K562 (cell line): Measurements from ENCODE around the gene GPX7. TPM values are rescaled to one million over a fixed set of nuclear protein-coding genes. Genes with fewer than 3 reads are reported as not detected.

ENCODE experiments used
- CBX1 ChIP-seq: sonication (generic); IDR thresholded peaks from 2 replicates; pipeline ENCODE4 v1.6.1; 2016; ENCODE audit warnings: antibody characterized with exemption, low read depth, mild to moderate bottlenecking
- FOXM1 ChIP-seq, 2 experiments: fragments of 450-650 bp in 1 of 2; sonication (generic) in 1 of 2; formaldehyde crosslinking in 1 of 2; IDR thresholded peaks; 2 replicates each; pipeline versions ENCODE4 v1.6.1 to v1.9.0; 2017 to 2022; ENCODE audit warnings: low read depth in 2 of 2, mild to moderate bottlenecking in 2 of 2, missing genetic modification reagents in 1 of 2, moderate library complexity in 1 of 2
- GABPB2 ChIP-seq: fragments of 250-450 bp; sonication (Bioruptor Pico); conservative IDR thresholded peaks from 2 replicates; pipeline ENCODE4 v1.5.1; 2021; ENCODE audit warnings: mild to moderate bottlenecking
- GATA2 ChIP-seq: sonication (generic); formaldehyde crosslinking; IDR thresholded peaks from 2 replicates; pipeline ENCODE4 v1.4.0; 2020; ENCODE audit warnings: mild to moderate bottlenecking, missing genetic modification reagents
- HDAC2 ChIP-seq: fragments of 450-650 bp; IDR thresholded peaks from 2 replicates; pipeline ENCODE4 v1.6.1; 2016; ENCODE audit warnings: mild to moderate bottlenecking
- KAT8 ChIP-seq: fragments of 450-650 bp; IDR thresholded peaks from 2 replicates; pipeline ENCODE4 v1.6.1; 2016; ENCODE audit warnings: low read depth, mild to moderate bottlenecking
- KDM4B ChIP-seq, 2 experiments: fragments of 450-650 bp in 1 of 2; sonication (generic) in 1 of 2; IDR thresholded peaks; 2 replicates each; pipeline ENCODE4 v1.6.1; 2016 to 2017; ENCODE audit warnings: borderline replicate concordance in 2 of 2, antibody characterized with exemption in 1 of 2, low read depth in 1 of 2, mild to moderate bottlenecking in 1 of 2
- KLF16 ChIP-seq: IDR thresholded peaks from 2 replicates; pipeline ENCODE4 v1.6.1; 2016; ENCODE audit warnings: antibody characterized with exemption
- KLF6 ChIP-seq: fragments of 250-450 bp; sonication (Bioruptor Pico); IDR thresholded peaks from 2 replicates; pipeline ENCODE4 v1.4.0; 2020; ENCODE audit warnings: mild to moderate bottlenecking, moderate library complexity, borderline replicate concordance
- MTA3 ChIP-seq: fragments of 450-650 bp; formaldehyde crosslinking; IDR thresholded peaks from 2 replicates; pipeline ENCODE4 v1.6.1; 2017; ENCODE audit warnings: mild to moderate bottlenecking, borderline replicate concordance
- MXD1 ChIP-seq: fragments of 250-450 bp; sonication (Bioruptor Pico); IDR thresholded peaks from 2 replicates; pipeline ENCODE4 v1.8.0; 2021; ENCODE audit warnings: borderline replicate concordance, mild to moderate bottlenecking, moderate library complexity; ENCODE audit not compliant: poor library complexity, severe bottlenecking
- RAD51 ChIP-seq: fragments of 450-650 bp; IDR thresholded peaks from 2 replicates; pipeline ENCODE4 v1.7.1; 2016; ENCODE audit warnings: low read depth, mild to moderate bottlenecking, borderline replicate concordance
- RBM15 ChIP-seq: fragments of 200-400 bp; formaldehyde crosslinking; IDR thresholded peaks from 2 replicates; pipeline ENCODE4 v1.6.1; 2018; ENCODE audit warnings: mild to moderate bottlenecking, low read length, moderate library complexity; ENCODE audit not compliant: insufficient read depth
- RFX7 ChIP-seq: fragments of 250-450 bp; sonication (Bioruptor Pico); IDR thresholded peaks from 2 replicates; pipeline ENCODE4 v1.5.1; 2021; ENCODE audit warnings: mild to moderate bottlenecking
- RNF2 ChIP-seq: sonication (generic); IDR thresholded peaks from 2 replicates; pipeline ENCODE4 v1.6.1; 2016
- SFPQ ChIP-seq: fragments of 200-400 bp; formaldehyde crosslinking; IDR thresholded peaks from 2 replicates; pipeline ENCODE4 v1.6.1; 2017; ENCODE audit warnings: mild to moderate bottlenecking, low read depth, low read length, moderate library complexity
- SNRNP70 ChIP-seq: fragments of 200-400 bp; formaldehyde crosslinking; optimal IDR thresholded peaks from 2 replicates; pipeline ENCODE3; 2017; ENCODE audit warnings: low read depth, low read length
- ZNF197 ChIP-seq: fragments of 200-800 bp; sonication (Bioruptor generic); IDR thresholded peaks from 2 replicates; pipeline ENCODE4 v1.6.1; 2016; ENCODE audit warnings: low read depth, missing genetic modification characterization, missing compliant biosample characterization
- ZNF253 ChIP-seq: fragments of 250-450 bp; sonication (Bioruptor Pico); conservative IDR thresholded peaks from 2 replicates; pipeline ENCODE4 v1.6.1; 2021; ENCODE audit warnings: mild to moderate bottlenecking
- ZNF699 ChIP-seq: fragments of 250-450 bp; sonication (Bioruptor Pico); IDR thresholded peaks from 2 replicates; pipeline ENCODE4 v1.8.0; 2021; ENCODE audit warnings: mild to moderate bottlenecking, moderate library complexity; ENCODE audit not compliant: insufficient replicate concordance
- polyA plus RNA-seq, 8 experiments: library from polyadenylated mRNA; depleted of rRNA in 4 of 8; stranded (reverse) in 5 of 8; unstranded in 3 of 8; fragments of >200 nt; fragmentation: Nextera tagmentation in 2 of 8; fragmentation: Illumina TruSeq in 1 of 8; extraction: Ambion mirVana in 2 of 8; extraction: Trizol in 1 of 8; gene quantifications; 2 replicates each; pipeline versions ENCODE4 v1.2.1 to v1.2.3, GENCODE V29; 2011 to 2014; ENCODE audit warnings: inconsistent platforms in 1 of 8, missing spikeins in 1 of 8
- total RNA-seq, 7 experiments: library from RNA; depleted of rRNA in 6 of 7; stranded (reverse); fragments of >200 nt in 6 of 7; fragmentation: Illumina TruSeq in 2 of 7; extraction: Trizol in 2 of 7; gene quantifications; 2 replicates each; pipeline versions ENCODE4 v1.2.1 to v1.2.3, GENCODE V29; 2011 to 2021; ENCODE audit warnings: low replicate concordance in 1 of 7
- TF ChIP-seq, protein P1 (sequence below): fragments of 250-450 bp; sonication (Bioruptor Pico); IDR thresholded peaks from 2 replicates; pipeline ENCODE4 v1.8.0; 2022; ENCODE audit warnings: moderate library complexity, mild to moderate bottlenecking, inconsistent platforms
- TF ChIP-seq, protein P2 (sequence below): fragments of 450-650 bp; IDR thresholded peaks from 2 replicates; pipeline ENCODE4 v1.6.1; 2017; ENCODE audit warnings: mild to moderate bottlenecking, moderate library complexity

GPX7 gene
- total and polyA plus RNA-seq, 9 of the 15 experiments (the other 6 are each of a cell fraction or from before 2014, with no cell fraction given), result 0.08 TPM; not detected in 8

- TF ChIP-seq ZNF699 (CRISPR knock-in tag) (no peak), KAT8 (no peak), MTA3 (peak; percentile 82; the same call in 1 of the 2 replicates), CBX1 (no peak), ZNF197 (no peak), GATA2 (CRISPR knock-in tag) (no peak), RAD51 (no peak), RNF2 (no peak), KLF16 (no peak), KDM4B (IDR thresholded peaks at IDR 0.05; ENCODE audit: borderline replicate concordance in 2 of 2, low read depth in 1 of 2) (no peak), ZNF253 (CRISPR knock-in tag) (no peak), RFX7 (CRISPR knock-in tag) (no peak), KLF6 (CRISPR knock-in tag) (no peak), SFPQ (no peak), HDAC2 (no peak), MXD1 (no peak), RBM15 (no peak), FOXM1 (IDR thresholded peaks at IDR 0.05; ENCODE audit: low read depth) (no peak), FOXM1 (CRISPR knock-in tag; IDR thresholded peaks at IDR 0.05; ENCODE audit: low read depth) (no peak), GABPB2 (CRISPR knock-in tag) (no peak), SNRNP70 (no peak)
- TF ChIP-seq, protein P1, sequence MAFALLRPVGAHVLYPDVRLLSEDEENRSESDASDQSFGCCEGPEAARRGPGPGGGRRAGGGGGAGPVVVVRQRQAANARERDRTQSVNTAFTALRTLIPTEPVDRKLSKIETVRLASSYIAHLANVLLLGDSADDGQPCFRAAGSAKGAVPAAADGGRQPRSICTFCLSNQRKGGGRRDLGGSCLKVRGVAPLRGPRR (CRISPR knock-in tag), result no peak
- TF ChIP-seq, protein P2, sequence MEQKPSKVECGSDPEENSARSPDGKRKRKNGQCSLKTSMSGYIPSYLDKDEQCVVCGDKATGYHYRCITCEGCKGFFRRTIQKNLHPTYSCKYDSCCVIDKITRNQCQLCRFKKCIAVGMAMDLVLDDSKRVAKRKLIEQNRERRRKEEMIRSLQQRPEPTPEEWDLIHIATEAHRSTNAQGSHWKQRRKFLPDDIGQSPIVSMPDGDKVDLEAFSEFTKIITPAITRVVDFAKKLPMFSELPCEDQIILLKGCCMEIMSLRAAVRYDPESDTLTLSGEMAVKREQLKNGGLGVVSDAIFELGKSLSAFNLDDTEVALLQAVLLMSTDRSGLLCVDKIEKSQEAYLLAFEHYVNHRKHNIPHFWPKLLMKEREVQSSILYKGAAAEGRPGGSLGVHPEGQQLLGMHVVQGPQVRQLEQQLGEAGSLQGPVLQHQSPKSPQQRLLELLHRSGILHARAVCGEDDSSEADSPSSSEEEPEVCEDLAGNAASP, result no peak
Observed at GRCh38 chr1:52553362-52554266, 48.6 kb upstream of the GPX7 start (continued).
